ENCODE measurements around the gene TSHZ2. TPM values are rescaled to one million over a fixed set of nuclear protein-coding genes. Genes with fewer than 3 reads are reported as not detected.

The TSHZ2 gene
- total RNA-seq, 1 experiment from 2014 or later, result 0.07 TPM

- no peak overlapping the region for H3K27ac ChIP-seq (ENCODE audit: insufficient read length, low read depth, low read length)
Measured at GRCh38 chr20:53264604-53265003, 292.4 kb downstream of the TSHZ2 start.

More at GRCh38 chr20:53264604-53265003, 292.4 kb downstream of the TSHZ2 start:
- TF ChIP-seq CTCF (conservative IDR thresholded peaks at IDR 0.05), result no peak
- no peak for DNase-seq
- Histone ChIP-seq H3K56ac (ENCODE audit: insufficient read length, low read depth, low read length) (no peak overlapping the region), H2AK5ac (ENCODE audit: insufficient read length, low read length) (no peak overlapping the region), H3K27me3 (ENCODE audit: insufficient read depth, low read length) (no peaks in the 10 kb centered on the region), H3K9ac (ENCODE audit: extremely low read depth, insufficient read length, low read length) (no peak overlapping the region), H2BK20ac (ENCODE audit: low read depth, low read length, poor library complexity, severe bottlenecking) (no peak overlapping the region), H2BK5ac (ENCODE audit: insufficient read length, low read length) (no peak overlapping the region), H3K14ac (ENCODE audit: insufficient read depth, low read length) (no peak overlapping the region), H3K4ac (ENCODE audit: low read depth, low read length) (no peak overlapping the region), H4K8ac (replicated peaks; ENCODE audit: insufficient read length, low read depth, low read length) (no peak overlapping the region), H4K5ac (ENCODE audit: insufficient read length, low read depth, low read length) (no peak overlapping the region), H3K18ac (ENCODE audit: insufficient read length, low read depth, low read length) (no peak overlapping the region), H2BK12ac (ENCODE audit: insufficient read length, low read depth, low read length) (no peak overlapping the region), H3K4me2 (ENCODE audit: insufficient read depth, insufficient read length, low read length) (no peak overlapping the region), H3K79me1 (ENCODE audit: insufficient read depth, low read depth, low read length, poor library complexity, severe bottlenecking) (no peaks in the 10 kb centered on the region), H3K4me1 (ENCODE audit: insufficient read depth, low read length) (peaks cover 2% of the 10 kb centered on the region; the same call in 1 of the 2 replicates), H3K23me2 (ENCODE audit: insufficient read length, low read depth, low read length, poor library complexity, severe bottlenecking) (no peaks in the 10 kb centered on the region), H4K20me1 (ENCODE audit: control insufficient read depth, insufficient read depth, insufficient read length) (no peaks in the 10 kb centered on the region), H3K79me2 (ENCODE audit: insufficient read depth, low read length) (no peaks in the 10 kb centered on the region), H2AFZ (ENCODE audit: low read length) (no peak overlapping the region), H4K91ac (ENCODE audit: insufficient read length, low read depth, low read length) (no peak overlapping the region), H2BK15ac (ENCODE audit: low read depth, low read length) (no peak overlapping the region), H2BK120ac (ENCODE audit: low read depth, low read length, poor library complexity, severe bottlenecking) (no peak overlapping the region), H3T11ph (ENCODE audit: low read length) (no peak overlapping the region), H3K23ac (ENCODE audit: insufficient read length, low read depth, low read length) (no peak overlapping the region), H3K9me3 (ENCODE audit: control insufficient read depth, low read depth, low read length) (no peaks in the 10 kb centered on the region)
- Mint-ChIP-seq H3K27ac (peak overlapping the region in 1 of 3 experiments; percentile 81; a peak in 2 of 7 replicates), H3K36me3 (ENCODE audit: insufficient read depth in 1 of 3, low read depth in 3 of 3) (no peaks in the 10 kb centered on the region), H3K9me3 (no peaks in the 10 kb centered on the region), H3K27me3 (ENCODE audit: low read depth) (peaks cover 1% of the 10 kb centered on the region; the same call in 1 of the 2 replicates), H3K4me3 (no peak overlapping the region), H3K4me1 (peaks cover 22 to 25% of the 10 kb centered on the region in 2 experiments)
- no CpG with 5 or more reads among the region's 3 CpGs for WGBS (ENCODE audit: extremely low coverage, insufficient read length, low lambda C conversion rate)

All from H9 (cell line).